IPS-NIHi11 (cell line): ENCODE results near the gene TIPARP.
"Not testable (repeated sequence)": the region's sequence is repeated elsewhere in the genome, so short reads cannot be mapped to it uniquely, and the experiment has no call there.

Experiments
- DNase-seq: peaks from one replicate; pipeline ENCODE4 v3.0.0; 2012; ENCODE audit warnings: mixed read lengths, low spot score

The TIPARP gene

GRCh38 chr3:156677536-156677935, 3.1 kb downstream of the TIPARP start:
- no peak for DNase-seq

- no peak for DNase-seq
Measured at GRCh38 chr3:156678197-156678596, 3.8 kb downstream of the TIPARP start.

- DNase-seq, result no peak
Measured at GRCh38 chr3:156680243-156680914, 6.0 kb downstream of the TIPARP start.

- DNase-seq, result no peak
Measured at GRCh38 chr3:156681002-156681401, 6.6 kb downstream of the TIPARP start.

GRCh38 chr3:156682501-156682900, 8.1 kb downstream of the TIPARP start:
- DNase-seq, result no peak

GRCh38 chr3:156682963-156683362, 8.6 kb downstream of the TIPARP start:
- no peak for DNase-seq

GRCh38 chr3:156685198-156685597, 10.8 kb downstream of the TIPARP start:
- DNase-seq, result no peak

GRCh38 chr3:156685752-156686151, 11.4 kb downstream of the TIPARP start:
- no peak for DNase-seq

- no peak for DNase-seq
Measured at GRCh38 chr3:156687023-156687422, 12.6 kb downstream of the TIPARP start.

- DNase-seq, result no peak
Measured at GRCh38 chr3:156688632-156689452, 14.5 kb downstream of the TIPARP start.

GRCh38 chr3:156689608-156690007, 15.2 kb downstream of the TIPARP start:
- DNase-seq, result no peak

GRCh38 chr3:156691920-156692319, 17.5 kb downstream of the TIPARP start:
- DNase-seq, result no peak

- DNase-seq, result no peak
Measured at GRCh38 chr3:156693166-156693565, 18.8 kb downstream of the TIPARP start.

- DNase-seq, result no peak
Measured at GRCh38 chr3:156694536-156694935, 20.1 kb downstream of the TIPARP start.

GRCh38 chr3:156702367-156702766, 28.0 kb downstream of the TIPARP start:
- no peak for DNase-seq

- DNase-seq, result no peak
Measured at GRCh38 chr3:156704370-156705036, 30.1 kb downstream of the TIPARP start.

GRCh38 chr3:156705761-156706616, 31.6 kb downstream of the TIPARP start:
- DNase-seq, result no peak

- no peak for DNase-seq
Measured at GRCh38 chr3:156707588-156707987, 33.2 kb downstream of the TIPARP start.

GRCh38 chr3:156710429-156710828, 36.0 kb downstream of the TIPARP start:
- DNase-seq, result no peak

GRCh38 chr3:156711113-156711512, 36.7 kb downstream of the TIPARP start:
- no peak for DNase-seq

- not testable (repeated sequence) for DNase-seq
Measured at GRCh38 chr3:156711944-156712343, 37.6 kb downstream of the TIPARP start.
